ENCODE data around the gene INSR. TPM values are rescaled to one million over a fixed set of nuclear protein-coding genes. Genes with fewer than 3 reads are reported as not detected.

INSR gene
- total and polyA plus RNA-seq, 10 of the 15 experiments (the other 5 are each of a cell fraction or from before 2014, with no cell fraction given), result 4.2 to 34.9 (median 13.6) TPM

DNA sequence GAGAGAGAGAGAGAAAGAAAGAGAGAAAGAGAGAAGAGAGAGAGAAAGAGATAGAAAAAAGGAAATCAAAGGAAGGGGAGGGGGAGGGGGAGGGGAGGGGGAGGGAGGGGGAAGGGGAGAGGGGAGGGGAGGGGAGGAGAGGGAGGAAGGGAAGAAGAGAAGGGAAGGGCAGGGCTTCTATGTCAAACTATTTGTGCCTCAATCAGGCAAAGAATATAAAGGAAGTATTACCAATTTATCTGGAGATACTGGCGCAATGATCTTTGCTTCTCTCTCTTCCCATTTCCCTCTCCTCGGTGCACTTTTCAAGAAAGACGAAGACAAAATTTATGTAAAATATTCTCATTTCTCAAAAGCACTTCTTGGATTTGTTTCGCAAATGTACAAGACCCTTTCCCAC lies 9.3 kb upstream of the INSR start:
- ChIA-PET POLR2A (no interaction called here), RAD21 (ENCODE audit: unreplicated experiment) (no interaction called here), SMC1A (ENCODE audit: uncharacterized antibody, unreplicated experiment) (no interaction called here), CTCF (no interaction called here)
- BruUV-seq (replicated peaks), result no TSS peak
- H3K36me3 ChIP-seq (ENCODE audit: control insufficient read depth in 2 of 2, insufficient read depth in 2 of 2, low read length in 1 of 2), result no peaks in the 10 kb centered on the region
- no peaks in the 10 kb centered on the region for H3K9me3 ChIP-seq (replicated peaks; ENCODE audit: control insufficient read depth, insufficient read depth, low read length)
- H4K20me1 ChIP-seq (ENCODE audit: control insufficient read depth, insufficient read depth), result no peaks in the 10 kb centered on the region
- ATAC-seq (no peak), DNase-seq (ENCODE audit: low read depth, low spot score) (no peak), FAIRE-seq (no peak)
- H3K79me2 ChIP-seq (ENCODE audit: control insufficient read depth, insufficient read depth, low read length), result no peaks in the 10 kb centered on the region
- intact Hi-C loops (cut with micrococcal nuclease; ENCODE audit: unreplicated experiment), result no loop called here
- in situ Hi-C loops (cut with MboI), result no loop called here
- TF ChIP-seq, protein P1, sequence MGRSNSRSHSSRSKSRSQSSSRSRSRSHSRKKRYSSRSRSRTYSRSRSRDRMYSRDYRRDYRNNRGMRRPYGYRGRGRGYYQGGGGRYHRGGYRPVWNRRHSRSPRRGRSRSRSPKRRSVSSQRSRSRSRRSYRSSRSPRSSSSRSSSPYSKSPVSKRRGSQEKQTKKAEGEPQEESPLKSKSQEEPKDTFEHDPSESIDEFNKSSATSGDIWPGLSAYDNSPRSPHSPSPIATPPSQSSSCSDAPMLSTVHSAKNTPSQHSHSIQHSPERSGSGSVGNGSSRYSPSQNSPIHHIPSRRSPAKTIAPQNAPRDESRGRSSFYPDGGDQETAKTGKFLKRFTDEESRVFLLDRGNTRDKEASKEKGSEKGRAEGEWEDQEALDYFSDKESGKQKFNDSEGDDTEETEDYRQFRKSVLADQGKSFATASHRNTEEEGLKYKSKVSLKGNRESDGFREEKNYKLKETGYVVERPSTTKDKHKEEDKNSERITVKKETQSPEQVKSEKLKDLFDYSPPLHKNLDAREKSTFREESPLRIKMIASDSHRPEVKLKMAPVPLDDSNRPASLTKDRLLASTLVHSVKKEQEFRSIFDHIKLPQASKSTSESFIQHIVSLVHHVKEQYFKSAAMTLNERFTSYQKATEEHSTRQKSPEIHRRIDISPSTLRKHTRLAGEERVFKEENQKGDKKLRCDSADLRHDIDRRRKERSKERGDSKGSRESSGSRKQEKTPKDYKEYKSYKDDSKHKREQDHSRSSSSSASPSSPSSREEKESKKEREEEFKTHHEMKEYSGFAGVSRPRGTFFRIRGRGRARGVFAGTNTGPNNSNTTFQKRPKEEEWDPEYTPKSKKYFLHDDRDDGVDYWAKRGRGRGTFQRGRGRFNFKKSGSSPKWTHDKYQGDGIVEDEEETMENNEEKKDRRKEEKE (IDR thresholded peaks at IDR 0.05), result no peak
- no peak for TF ChIP-seq NFIC (IDR thresholded peaks at IDR 0.05; ENCODE audit: low read depth, low read length)
- no peak for TF ChIP-seq YBX1 (IDR thresholded peaks at IDR 0.05)
- TF ChIP-seq, protein P2, sequence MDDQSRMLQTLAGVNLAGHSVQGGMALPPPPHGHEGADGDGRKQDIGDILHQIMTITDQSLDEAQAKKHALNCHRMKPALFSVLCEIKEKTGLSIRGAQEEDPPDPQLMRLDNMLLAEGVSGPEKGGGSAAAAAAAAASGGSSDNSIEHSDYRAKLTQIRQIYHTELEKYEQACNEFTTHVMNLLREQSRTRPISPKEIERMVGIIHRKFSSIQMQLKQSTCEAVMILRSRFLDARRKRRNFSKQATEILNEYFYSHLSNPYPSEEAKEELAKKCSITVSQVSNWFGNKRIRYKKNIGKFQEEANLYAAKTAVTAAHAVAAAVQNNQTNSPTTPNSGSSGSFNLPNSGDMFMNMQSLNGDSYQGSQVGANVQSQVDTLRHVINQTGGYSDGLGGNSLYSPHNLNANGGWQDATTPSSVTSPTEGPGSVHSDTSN (IDR thresholded peaks at IDR 0.05; ENCODE audit: insufficient replicate concordance, low read depth, low read length), result no peak
- TF ChIP-seq CBX5 (IDR thresholded peaks at IDR 0.05; ENCODE audit: low read depth), result no peak
- no peak for TF ChIP-seq WRNIP1 (IDR thresholded peaks at IDR 0.05; ENCODE audit: borderline replicate concordance, low read depth, low read length)
- TF ChIP-seq HCFC1 (IDR thresholded peaks at IDR 0.05; ENCODE audit: low read length), result no peak
- no peak for TF ChIP-seq MXI1 (IDR thresholded peaks at IDR 0.05; ENCODE audit: low read depth, low read length)
- no peak overlapping the region for H3K27ac ChIP-seq (ENCODE audit: control insufficient read depth, insufficient read depth)
- no peak overlapping the region for H3K4me2 ChIP-seq (ENCODE audit: control insufficient read depth, insufficient read depth)
- H3K9ac ChIP-seq (ENCODE audit: control insufficient read depth, insufficient read depth, low read length), result no peak overlapping the region
- H3K4me1 ChIP-seq (ENCODE audit: control insufficient read depth, insufficient read depth, low read length), result no peaks in the 10 kb centered on the region
- WGBS (ENCODE audit: insufficient coverage, insufficient replicate concordance, low lambda C conversion rate, missing lambda C conversion rate), result 89% methylated on average over 4 of the region's 4 CpGs
- H2AFZ ChIP-seq (ENCODE audit: control insufficient read depth, low read depth, low read length), result no peak overlapping the region
- H3K27me3 ChIP-seq (replicated peaks in 1 of 2; ENCODE audit: control insufficient read depth in 2 of 2, insufficient read depth in 2 of 2, low read length in 1 of 2), result no peaks in the 10 kb centered on the region
- H3K4me3 ChIP-seq, result no peak overlapping the region

Measured in GM12878 (cell line).